Ovary (tissue), 9 donors: ENCODE results near the gene CRKL. TPM values are rescaled to one million over a fixed set of nuclear protein-coding genes. Genes with fewer than 3 reads are reported as not detected.
A peak's percentile ranks its signal among the peaks of the same experiment; 100 is the strongest.

ENCODE experiments used
- DNase-seq, 5 donors: peaks; one replicate each; pipeline ENCODE4 v3.0.0-alpha.2; 2019 to 2020
- H3K27ac ChIP-seq, 2 donors: fragments of 200-600 bp; one replicate each; pipeline versions ENCODE4 v1.5.1 to v1.8.0; 2019 to 2022
- H3K27me3 ChIP-seq: fragments of 200-600 bp; one replicate; pipeline ENCODE4 v1.8.0; 2022
- H3K36me3 ChIP-seq: fragments of 200-600 bp; sonication (generic); one replicate; pipeline ENCODE4 v1.5.1; 2019
- H3K4me1 ChIP-seq: one replicate; pipeline ENCODE4 v1.8.1; 2013; ENCODE audit warnings: mild to moderate bottlenecking, moderate library complexity; ENCODE audit not compliant: insufficient read depth
- H3K4me3 ChIP-seq: fragments of 200-600 bp; sonication (generic); one replicate; pipeline ENCODE4 v1.5.1; 2017
- H3K9me3 ChIP-seq, 2 donors: fragments of 200-600 bp in 1 of 2; sonication (generic) in 1 of 2; one replicate each; pipeline versions ENCODE4 v1.5.1 to v1.8.1; 2013 to 2019; ENCODE audit warnings: mild to moderate bottlenecking in 1 of 2, moderate library complexity in 1 of 2
- EP300 ChIP-seq: sonication (generic); formaldehyde crosslinking; IDR thresholded peaks from one replicate; pipeline ENCODE4 v1.6.1; 2017; ENCODE audit warnings: antibody characterized with exemption
- POLR2A ChIP-seq: fragments of 450-650 bp; IDR thresholded peaks from one replicate; pipeline ENCODE4 v1.6.1; 2017; ENCODE audit warnings: antibody characterized with exemption, mild to moderate bottlenecking, moderate library complexity
- WGBS, 3 donors: extraction: QIAGEN DNeasy Blood & Tissue Kit in 1 of 3; methylation state at CpG; one replicate each; pipeline versions ENCODE4 v1.1.5 to v1.1.7; 2013 to 2017; 5-methylcytosine and 5-hydroxymethylcytosine counted together
- intact Hi-C, 4 donors: fragments of 100-400 bp; cut with DNase I; formaldehyde crosslinking; loops; one replicate each; pipeline versions ENCODE4 v1.11.0 to v1.15.1; 2022 to 2023
- polyA plus RNA-seq, 2 donors: library from polyadenylated mRNA; stranded (reverse); fragments of 200-250 nt in 1 of 2; fragments of 350-450 nt in 1 of 2; fragmentation: Illumina TruSeq in 1 of 2; extraction: RNeasy Lipid Tissue Mini Kit (QIAGEN cat#74804) in 1 of 2; gene quantifications; one replicate each; pipeline ENCODE4 v1.2.3, GENCODE V29; 2013 to 2014
- total RNA-seq, 7 donors: library from RNA; depleted of rRNA in 2 of 7; stranded (reverse); fragments of >200 nt in 2 of 7; fragmentation: NEBNext Ultra II Directional in 3 of 7; extraction: Animal tissue kit (Norgen Biotek cat#: 25700) in 3 of 7; gene quantifications; one replicate each; pipeline versions ENCODE4 v1.1.0 to v1.2.4, GENCODE V29; 2016 to 2023
- TF ChIP-seq, protein P1 (sequence below), 3 donors: fragments of 450-650 bp in 2 of 3; fragments of 200-600 bp in 1 of 3; IDR thresholded peaks; one replicate each; pipeline versions ENCODE4 v1.5.1 to v1.8.0; 2016 to 2022; ENCODE audit warnings: antibody characterized with exemption in 3 of 3, mild to moderate bottlenecking in 1 of 3
- donor health status: DM: no; HTN: no; CAD: no; lungs with moderate emphysema.
- donor health status: DM: no; HTN: no; CAD: no.
- donor health status: Bipolar disorder and iron deficiency.
- donor health status: DM: yes; HTN: yes; CAD: no.
- donor health status: DM: no; HTN: no; CAD: no.
- donor health status: DM: yes; HTN: yes; CAD: no.

CRKL gene
- total and polyA plus RNA-seq, 9 donors: 22.7 to 71.5 (median 51.5) TPM

DNA sequence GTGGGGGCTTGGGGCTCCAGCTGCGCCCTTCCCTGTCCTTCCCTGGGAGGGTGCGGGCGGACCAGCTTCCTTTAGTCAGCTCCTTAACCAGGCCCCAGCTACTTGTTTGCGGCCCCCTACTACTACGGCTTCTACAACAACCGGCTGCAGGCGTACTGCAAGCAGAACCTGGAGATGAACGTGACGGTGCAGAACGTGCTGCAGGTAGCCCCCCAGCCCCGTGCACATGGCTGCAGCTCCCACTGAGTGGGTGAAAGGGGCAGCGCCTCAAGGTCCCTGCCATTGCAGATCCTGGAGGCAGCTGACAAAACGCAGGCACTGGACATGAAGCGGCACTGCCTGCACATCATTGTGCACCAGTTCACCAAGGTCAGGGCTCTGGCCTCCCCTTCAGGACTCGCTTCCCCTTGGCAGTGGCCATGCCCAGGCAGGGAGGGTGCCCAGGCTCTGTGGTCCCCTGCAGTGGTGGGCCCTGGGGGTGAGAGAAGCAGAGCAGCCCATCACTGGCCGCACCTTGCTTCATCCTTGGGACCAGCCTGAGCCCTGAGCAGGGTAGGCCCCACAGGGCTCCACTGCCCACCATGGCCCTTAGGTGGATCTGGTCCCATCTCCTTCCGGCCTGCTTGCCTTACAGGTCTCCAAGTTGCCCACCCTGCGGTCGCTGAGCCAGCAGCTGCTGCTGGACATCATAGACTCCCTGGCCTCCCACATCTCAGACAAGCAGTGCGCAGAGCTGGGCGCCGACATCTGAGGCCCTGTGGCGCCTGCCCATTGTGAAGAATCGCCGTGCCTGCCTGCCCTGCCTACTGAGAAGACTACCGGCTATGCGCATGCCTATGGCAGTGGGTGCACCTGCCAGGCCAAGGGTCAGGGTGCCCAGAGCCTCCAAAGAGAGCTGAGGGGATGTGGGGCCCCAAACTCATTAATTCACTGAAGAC lies 79.7 kb downstream of the CRKL start:
- 78 to 86% (median 78%) methylated on average over 23 to 27 of the region's 27 CpGs for WGBS, 3 donors
- Histone ChIP-seq H3K27me3 (no peaks in the 10 kb centered on the region), H3K27ac (no peak overlapping the region), H3K4me3 (no peak overlapping the region), H3K9me3 (no peaks in the 10 kb centered on the region), H3K4me1 (peaks cover 4% of the 10 kb centered on the region), H3K36me3 (no peaks in the 10 kb centered on the region)
- intact Hi-C loops: no loop called here
- DNase-seq: no peak
- TF ChIP-seq EP300 (no peak), POLR2A (no peak)
- TF ChIP-seq, protein P1, sequence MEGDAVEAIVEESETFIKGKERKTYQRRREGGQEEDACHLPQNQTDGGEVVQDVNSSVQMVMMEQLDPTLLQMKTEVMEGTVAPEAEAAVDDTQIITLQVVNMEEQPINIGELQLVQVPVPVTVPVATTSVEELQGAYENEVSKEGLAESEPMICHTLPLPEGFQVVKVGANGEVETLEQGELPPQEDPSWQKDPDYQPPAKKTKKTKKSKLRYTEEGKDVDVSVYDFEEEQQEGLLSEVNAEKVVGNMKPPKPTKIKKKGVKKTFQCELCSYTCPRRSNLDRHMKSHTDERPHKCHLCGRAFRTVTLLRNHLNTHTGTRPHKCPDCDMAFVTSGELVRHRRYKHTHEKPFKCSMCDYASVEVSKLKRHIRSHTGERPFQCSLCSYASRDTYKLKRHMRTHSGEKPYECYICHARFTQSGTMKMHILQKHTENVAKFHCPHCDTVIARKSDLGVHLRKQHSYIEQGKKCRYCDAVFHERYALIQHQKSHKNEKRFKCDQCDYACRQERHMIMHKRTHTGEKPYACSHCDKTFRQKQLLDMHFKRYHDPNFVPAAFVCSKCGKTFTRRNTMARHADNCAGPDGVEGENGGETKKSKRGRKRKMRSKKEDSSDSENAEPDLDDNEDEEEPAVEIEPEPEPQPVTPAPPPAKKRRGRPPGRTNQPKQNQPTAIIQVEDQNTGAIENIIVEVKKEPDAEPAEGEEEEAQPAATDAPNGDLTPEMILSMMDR (IDR thresholded peaks at IDR 0.05): no peak

DNA sequence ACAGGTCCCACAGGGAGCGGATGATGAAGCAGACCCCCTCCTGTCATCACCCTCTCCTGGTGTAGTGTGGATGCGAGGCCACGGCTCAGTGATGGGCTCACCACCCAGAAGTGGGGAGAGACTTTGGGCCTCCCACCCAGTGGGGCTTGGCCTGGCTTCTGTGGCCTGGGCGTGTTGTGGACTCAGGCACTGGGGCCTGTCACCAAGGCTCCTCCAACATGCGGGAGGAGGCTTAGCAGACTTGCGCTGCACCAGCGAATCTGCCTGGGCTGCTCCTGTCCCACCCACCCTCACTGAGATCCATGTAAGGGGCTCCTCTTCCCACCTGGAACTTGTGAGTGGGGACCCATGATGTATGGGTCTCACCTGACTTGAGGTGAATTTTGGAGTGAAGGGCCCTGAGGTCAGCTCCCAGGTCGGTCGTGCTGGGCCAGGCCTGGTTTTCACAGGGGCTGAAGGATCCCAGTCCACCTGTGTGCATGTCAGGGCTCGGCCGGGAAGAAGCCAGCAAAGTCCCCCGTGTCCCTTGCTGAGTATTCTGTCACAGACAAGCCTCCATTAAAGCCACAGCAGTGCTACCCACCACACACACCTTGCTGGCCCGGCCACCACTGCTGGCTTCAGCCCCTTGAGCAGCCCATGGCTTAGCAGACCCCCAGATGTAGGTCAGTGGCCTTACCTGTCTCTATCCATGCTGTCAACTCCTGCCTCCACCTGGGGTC lies 80.5 kb downstream of the CRKL start:
- Histone ChIP-seq H3K36me3 (no peaks in the 10 kb centered on the region), H3K4me1 (peaks cover 4% of the 10 kb centered on the region), H3K4me3 (no peak overlapping the region), H3K9me3 (no peaks in the 10 kb centered on the region), H3K27me3 (no peaks in the 10 kb centered on the region), H3K27ac (peak overlapping the region in 1 of 2 donors; percentile 5)
- TF ChIP-seq POLR2A (no peak), EP300 (no peak)
- TF ChIP-seq, protein P1 (IDR thresholded peaks at IDR 0.05): no peak
- no peak for DNase-seq
- intact Hi-C loops: no loop called here
- 64 to 73% (median 66%) methylated on average over 13 of the region's 13 CpGs for WGBS, 3 donors

DNA sequence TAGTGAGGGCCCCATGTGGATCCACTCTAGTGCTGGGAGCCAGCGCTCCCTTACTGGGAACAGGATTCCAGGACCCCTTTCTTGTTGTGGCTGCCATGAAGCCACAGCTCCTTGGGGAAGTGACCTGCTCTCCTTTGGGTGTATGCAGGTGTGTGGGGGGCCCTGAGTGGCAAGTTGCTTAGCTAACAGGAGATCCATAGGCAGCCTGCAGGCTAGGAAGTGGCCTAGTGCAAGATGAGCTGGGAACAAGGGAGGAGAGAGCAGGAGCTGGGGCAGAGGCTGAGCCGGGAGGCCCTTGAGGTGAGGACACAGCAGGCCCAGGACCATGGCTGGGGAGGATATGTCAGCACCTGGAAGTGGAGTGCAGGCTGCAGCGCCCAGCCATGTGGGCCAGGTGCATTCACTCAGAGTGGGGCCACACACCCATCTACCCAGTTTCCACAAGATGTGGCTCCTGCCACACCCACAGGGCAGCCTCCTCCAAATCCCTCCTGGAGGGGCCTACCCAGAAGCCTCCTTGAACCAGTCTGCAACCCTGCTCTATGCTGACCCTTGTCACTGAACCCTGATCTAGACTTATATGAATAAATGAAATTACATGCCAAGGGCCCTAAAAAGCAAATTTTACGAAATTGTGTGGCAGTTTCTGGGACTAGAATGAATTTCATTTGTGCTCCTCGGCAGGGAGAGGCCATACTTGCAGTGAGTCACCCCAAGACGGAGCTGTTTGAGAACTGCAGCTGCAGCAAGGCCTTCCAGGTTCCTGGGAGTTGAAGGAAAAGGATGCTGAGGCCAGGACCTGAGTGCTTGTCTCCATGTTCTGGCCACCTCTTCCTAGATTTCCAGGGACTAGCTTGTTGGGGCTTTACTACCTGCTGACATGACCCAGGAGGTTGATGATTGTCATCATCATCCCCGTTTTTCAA lies 81.5 kb downstream of the CRKL start:
- Histone ChIP-seq H3K27me3 (no peaks in the 10 kb centered on the region), H3K4me3 (no peak overlapping the region), H3K36me3 (no peaks in the 10 kb centered on the region), H3K9me3 (no peaks in the 10 kb centered on the region), H3K27ac (peak overlapping the region in 1 of 2 donors; percentile 5), H3K4me1 (peaks cover 8% of the 10 kb centered on the region)
- WGBS, 3 donors: 46 to 55% (median 55%) methylated on average over 7 of the region's 7 CpGs
- intact Hi-C loops: no loop called here
- TF ChIP-seq, protein P1 (IDR thresholded peaks at IDR 0.05): no peak
- TF ChIP-seq EP300 (no peak), POLR2A (no peak)
- DNase-seq: no peak
